Stimulated activated CD8-positive, alpha-beta memory T cell treated with anti-CD3 and anti-CD28 coated beads, Interleukin-7, amount 100 ng/mL, for 1 hour (primary cell): ENCODE measurements around the gene THADA.
"Not testable (repeated sequence)": the region's sequence is repeated elsewhere in the genome, so short reads cannot be mapped to it uniquely, and the experiment has no call there.

Experiments used
- DNase-seq, 2 donors: peaks; one replicate each; pipeline ENCODE4 v3.0.0-alpha.2; 2020; ENCODE audit warnings: low read depth in 2 of 2

THADA gene

DNA sequence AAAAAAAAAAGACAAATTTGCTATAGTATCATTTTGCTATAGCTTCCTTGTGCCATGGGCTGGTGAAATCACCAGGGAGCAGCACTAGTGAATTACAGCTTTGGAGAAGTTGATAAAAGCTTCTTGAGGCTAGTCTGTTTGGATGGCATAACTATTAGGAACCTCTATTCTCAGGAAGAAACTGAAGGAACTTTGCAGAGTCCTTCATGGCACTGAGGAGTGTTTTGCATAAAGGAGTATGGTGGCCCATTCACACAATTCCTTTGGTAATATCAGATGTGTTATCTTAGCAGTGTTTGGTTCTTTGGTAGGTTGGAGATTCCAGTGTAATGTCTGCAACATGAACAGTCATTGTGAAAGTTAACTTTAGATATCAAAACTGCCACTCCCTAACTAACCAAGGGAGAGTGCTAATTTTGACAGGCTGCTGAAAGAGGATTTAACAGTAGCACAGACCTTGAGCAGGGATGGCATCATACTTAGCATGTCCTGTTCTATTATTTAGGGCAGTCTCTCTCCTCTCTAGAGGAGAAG, 292.8 kb downstream of the THADA start:
- no peak for DNase-seq

DNA sequence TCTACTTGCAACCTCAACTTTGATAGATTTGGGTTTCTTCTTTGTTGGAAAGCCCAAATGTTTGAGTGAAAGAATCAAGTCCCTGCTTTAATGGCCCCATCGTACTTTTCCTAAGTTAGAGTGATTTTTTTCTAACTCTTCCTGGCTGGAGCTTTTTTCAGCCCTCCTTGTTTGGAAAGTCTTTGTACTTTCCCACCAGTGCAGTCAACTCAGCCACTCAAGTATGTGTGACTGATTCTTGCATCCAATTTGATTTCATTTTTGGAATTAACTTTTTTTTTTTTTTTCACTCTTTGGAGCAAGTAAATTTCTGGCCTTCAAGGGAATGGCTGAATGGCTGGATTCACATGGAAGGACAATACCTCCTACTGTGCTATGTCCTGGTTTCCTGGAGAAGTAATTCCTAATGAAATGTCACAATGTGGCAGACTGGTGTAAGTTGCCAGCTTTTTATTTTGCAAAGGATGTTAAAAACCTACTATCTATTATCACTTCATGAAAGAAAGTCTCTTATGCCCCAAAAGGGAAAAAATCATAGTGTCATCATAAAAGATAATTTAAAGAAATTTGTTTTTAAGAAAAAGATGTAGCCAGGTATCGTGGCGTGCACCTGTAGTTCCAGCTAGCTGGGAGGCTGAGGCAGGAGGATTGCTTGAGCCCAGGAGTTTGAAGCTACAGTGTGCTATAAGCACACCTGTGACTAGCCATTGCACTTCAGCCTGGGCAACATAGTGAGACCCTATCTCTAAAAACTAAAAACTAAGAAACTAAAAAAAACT, 293.5 kb downstream of the THADA start:
- DNase-seq, result no peak

DNA sequence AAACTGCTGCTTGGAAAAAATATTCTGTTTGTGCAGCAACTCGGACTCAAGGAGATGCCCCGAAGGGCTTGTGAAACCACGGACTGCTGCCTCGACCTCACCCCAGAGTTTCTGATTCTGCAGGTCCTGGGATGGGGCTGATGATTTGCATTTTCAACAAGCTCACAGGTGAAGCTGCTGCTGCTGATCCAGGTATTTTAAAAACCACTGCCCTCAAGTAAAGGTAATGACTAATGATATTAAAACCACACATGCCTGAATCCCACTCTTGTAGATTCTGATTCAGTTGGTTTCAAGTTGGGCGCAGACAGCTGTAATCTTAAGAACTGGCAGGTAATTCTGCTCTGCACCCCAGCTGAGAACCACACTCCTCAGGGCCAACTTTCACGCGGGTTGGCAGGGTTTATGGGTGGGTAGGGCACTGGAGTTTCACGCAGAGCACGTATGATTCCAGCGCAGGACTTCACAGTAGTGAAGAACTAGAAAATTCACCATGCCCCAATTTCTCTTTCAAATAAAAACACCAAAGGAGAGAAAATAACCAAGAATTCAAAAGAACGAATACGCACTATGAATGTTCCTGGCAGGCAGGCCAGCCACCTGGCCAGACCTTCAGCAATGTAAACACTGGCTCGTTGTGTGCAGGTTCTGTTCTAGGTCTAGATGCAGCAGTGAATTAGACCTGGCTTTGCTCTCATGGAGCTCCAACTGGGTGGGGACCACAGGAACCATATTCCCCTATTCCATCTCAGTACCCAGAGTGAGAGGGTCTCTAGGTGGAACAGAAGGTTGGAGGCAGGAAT, 294.9 kb downstream of the THADA start:
- no peak for DNase-seq

DNA sequence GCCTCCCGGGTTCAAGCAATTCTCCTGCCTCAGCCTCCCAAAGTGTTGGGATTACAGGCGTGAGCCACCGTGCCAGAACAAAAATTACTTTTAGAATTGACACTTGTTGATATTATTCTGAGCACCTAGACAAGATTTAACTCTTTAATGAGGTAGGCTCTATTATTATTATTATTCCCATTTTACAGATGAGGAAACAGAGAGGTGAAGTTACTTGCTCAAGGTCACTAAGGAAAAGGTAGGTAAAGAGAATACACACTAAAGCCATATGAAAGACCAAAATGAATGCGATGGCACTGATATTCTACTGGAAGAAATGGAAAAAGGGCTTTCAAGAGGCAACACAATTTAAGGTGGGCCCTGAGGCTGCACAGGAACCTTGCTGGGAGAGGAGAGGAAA, 295.6 kb downstream of the THADA start:
- DNase-seq, result no peak

DNA sequence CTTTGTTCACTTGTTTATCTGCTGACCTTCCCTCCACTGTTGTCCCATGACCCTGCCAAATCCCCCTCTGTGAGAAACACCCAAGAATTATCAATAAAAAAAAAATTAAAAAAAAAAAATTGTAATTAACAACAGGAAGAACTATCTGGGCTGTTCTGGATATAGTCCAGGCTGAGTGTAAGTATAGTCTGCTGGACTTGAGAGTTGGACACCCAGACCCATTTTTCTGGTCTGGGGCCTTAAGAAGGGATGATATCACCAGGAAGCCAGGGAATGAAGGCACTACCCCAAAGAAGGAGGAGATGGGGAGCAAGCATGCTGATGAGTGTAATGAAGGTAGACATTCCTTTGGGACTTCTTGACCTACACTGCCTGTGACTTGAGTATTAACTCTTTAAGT, 297.3 kb downstream of the THADA start:
- no peak for DNase-seq

DNA sequence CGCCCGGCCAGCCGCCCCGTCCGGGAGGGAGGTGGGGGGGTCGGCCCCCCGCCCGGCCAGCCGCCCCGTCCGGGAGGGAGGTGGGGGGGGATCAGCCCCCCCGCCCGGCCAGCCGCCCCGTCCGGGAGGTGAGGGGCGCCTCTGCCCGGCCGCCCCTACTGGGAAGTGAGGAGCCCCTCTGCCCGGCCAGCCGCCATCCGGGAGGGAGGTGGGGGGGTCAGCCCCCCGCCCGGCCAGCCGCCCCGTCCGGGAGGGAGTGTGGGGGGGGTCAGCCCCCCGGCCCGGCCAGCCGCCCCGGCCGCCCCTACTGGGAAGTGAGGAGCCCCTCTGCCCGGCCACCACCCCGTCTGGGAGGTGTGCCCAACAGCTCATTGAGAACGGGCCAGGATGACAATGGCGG, 298.1 kb downstream of the THADA start:
- DNase-seq, result not testable (repeated sequence)

DNA sequence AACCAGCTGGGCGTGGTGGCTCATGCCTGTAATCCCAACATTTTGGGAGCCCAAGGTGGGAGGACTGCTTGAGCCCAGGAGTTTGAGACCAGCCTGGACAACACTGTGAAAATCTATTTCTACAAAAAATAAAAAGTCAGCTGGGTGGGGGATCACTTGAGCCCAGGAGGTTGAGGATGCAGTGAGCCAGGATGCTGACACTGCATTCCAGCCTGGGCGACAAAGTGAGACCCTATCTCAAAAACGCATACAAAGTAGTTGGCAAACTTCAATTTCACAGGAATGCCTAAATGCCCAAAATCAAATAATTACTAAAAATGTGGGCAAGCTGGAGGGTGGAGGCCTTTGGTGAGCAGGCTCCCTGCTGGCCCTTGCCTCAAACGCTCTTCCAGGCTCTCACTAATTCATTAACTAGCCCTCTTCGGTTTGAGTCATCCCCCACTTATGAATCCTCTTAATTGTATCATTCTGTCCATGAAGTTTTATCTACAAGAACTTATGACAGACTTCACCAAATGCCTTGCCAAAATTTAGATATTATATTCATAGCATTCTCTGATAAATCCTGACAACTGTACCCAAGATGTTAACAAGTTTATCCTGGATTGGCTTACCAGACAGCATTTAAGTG, 300.8 kb downstream of the THADA start:
- DNase-seq, result no peak

DNA sequence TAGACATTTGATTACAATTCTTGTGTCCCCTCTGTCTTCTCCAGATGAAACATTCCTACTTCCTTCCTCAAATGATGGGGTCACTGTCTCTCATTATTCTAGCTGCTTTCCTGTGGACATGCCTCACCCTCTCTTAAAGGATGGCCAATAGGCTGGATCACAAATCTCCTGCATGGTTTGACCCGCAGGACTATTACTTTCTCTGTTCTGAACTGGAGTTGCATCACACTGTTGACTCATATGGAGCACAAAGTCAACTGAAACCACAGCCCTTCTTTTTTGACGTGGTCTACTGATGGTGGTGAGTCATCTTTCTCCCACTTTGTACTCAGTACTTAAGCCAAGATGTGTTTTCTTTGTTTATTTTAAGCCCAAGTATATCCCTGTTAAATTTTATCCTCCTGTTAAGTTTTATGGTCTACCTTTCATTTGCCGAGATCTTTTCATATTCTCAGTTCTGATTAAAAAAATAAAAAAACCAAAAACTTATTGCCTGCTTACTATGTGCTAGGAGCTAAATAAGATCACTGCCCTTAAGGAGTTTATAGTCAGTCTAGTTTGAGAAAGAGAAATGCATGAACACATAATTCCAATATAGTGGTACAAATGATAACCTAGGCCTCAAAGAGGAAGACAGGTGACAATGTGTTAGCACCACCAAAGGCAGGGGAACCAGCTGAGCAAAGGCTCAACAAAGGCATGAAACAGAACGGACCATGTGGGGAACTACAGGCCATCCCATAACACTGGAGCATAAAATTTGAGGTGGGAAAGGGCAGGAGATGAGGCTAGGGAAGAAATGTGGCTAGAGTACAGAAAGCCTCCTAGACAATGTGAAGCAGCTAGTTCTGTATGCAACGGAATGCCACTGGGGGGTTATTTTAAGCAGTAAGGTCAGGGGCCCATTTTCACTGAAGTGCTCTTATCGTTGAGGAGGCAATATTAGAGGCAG, 301.8 kb downstream of the THADA start:
- peak in 1 of 2 donors; percentile 4 for DNase-seq

DNA sequence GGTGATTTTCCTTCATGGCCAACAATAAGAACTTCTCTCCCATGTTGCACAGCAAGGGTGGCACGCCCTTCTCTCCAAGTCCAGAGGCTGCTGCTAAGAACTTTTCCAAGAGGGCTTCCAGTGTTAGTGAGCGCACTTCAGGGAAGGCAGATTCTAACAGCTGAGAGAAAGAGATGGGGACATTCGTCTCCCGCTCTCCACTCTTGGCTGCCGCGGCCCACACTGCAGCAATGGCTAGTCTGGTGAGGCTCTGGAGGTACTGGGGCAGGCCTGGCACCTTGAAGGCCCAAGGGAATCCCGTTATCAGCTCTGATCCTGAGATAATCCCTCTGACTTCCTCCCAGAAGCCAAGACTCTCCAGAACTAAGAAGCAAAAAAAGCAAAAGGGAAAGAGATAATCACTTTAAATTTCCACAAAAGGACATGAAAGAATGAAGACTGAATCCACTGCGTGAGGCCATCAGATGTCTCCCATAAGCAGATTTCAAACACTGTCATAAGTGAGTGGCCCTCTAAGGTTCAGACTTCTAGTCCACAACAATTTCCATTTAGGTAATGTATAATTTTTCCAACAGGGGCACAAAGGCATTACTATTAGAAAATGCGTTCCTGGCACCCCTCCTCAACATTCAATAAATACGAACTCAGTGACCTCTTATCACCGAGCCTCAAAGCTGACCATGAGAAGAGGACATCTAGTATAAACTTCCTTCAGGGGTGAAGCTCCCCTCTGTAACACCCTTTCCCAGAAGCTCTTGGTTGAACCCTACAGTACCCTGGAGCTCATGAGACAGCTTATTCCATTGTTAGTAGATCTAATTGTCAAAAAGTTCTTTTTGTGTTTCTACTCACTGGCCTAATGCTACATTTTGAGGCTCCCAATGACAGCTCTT, 302.7 kb downstream of the THADA start:
- no peak for DNase-seq

DNA sequence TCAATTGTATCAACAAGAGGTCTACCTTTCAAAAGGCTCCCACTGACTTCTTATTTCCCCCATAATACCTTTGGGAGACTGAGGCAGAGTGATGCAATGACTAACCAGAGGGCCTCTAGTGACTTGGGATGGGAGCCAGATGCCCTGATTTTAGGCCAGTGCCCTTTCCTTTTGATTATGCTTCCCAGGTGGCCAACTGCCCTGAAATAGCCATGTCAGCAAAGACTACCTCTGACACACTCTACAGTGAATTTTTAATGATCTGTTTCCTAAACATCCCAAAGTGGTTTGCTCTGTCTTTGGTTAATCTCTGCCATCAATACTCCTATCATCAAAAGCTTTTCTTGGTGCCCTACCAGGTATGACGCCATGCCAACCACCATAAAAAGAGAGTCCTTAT, 303.5 kb downstream of the THADA start:
- DNase-seq, result no peak

DNA sequence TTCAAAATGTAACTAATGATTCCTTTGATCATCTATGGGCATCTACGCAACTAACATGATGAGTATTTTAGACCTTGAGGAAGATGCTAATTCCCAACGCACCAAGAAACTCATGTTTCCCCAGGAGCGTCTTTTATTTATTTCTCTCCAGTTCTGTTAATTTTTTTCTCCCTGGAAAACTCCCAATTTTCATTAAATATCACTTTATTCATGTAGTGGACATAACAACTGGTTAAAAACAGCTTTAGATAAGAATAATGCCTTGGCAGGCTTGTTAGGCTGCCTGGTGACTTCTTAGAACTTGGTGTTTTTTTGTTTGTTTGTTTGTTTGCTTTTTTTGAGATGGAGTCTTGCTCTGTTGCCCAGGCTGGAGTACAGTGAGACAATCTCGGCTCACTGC, 306.5 kb downstream of the THADA start:
- DNase-seq, result no peak

DNA sequence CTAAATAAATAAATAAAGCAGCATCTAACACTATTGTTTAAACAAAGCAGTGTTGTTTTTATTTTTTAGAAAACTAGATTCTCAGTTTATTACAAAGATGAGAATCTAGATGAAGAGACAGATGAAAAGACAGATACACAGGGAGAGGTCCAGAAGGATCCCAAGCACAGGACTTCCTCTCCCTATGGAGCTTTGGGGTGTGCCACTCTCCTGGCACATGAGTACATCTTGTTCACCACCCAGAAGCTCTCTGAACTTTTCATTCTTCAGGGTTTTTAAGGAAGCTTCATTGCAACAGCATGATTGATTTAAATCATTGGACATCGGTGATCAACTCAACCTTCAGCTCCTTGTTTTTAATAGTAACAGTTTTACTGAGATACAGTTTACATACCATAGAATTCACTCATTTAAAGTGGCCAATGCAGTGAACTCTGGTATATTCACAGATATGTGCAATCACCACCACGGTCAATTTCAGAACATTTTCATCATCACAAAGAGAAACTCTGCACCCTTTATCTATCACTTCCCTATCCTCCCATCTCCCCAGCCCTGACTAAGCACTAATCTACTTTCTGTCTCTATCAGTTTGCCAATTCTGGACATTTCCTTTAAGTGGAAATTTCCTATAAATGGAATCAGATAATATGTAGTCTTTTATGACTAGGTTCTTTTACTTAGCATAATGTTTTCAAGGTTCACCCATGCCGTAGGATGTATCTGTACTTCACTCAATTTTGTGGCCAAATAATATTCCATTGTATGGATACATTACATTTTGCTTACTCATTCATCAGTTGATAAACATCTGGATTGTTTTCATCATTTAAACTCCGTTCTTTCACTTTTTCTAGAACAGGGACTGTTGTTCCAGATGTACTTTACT, 307.2 kb downstream of the THADA start:
- no peak for DNase-seq

GRCh38 chr2:43285987-43286386, 309.9 kb downstream of the THADA start:
- no peak for DNase-seq

- no peak for DNase-seq
These were observed 310.9 kb downstream of the THADA start for GRCh38 chr2:43284967-43285366.

DNA sequence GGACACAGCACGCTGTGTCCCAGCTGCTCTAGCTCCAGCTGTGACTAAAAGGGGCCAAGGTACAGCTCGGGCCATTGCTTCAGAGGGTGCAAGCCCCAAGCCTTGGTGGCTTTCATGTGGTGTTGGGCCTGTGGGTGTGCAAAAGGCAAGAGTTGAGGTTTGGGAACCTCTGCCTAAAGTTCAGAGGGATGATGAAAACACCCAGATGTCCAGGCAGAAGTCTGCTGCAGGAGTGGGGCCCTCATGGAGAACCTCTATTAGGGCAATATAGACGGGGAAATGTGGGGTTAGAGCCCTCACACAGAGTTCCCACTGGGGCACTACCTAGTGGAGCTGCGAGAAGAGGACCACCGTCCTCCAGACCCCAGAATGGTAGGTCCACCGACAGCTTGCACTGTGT, 311.5 kb downstream of the THADA start:
- not testable (repeated sequence) for DNase-seq

DNA sequence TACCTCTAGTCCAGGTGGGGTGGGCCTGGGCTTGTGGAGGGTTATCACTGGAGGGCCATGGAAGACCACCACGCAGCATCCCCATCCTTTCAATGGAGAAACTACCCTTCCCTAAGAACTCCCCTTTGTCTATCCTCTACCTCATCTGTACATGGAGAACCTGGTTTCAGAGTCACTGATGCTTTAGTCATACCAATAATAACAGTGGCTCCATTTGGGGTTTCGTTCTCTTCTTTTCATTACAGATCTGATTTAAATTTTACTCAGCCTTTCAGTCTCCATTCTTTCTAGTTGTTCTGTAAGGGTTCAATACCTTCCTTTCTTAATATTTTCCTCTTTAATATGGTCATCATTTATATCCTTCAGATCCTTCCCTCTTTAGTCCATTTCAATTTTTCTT, 314.8 kb downstream of the THADA start:
- no peak for DNase-seq

DNA sequence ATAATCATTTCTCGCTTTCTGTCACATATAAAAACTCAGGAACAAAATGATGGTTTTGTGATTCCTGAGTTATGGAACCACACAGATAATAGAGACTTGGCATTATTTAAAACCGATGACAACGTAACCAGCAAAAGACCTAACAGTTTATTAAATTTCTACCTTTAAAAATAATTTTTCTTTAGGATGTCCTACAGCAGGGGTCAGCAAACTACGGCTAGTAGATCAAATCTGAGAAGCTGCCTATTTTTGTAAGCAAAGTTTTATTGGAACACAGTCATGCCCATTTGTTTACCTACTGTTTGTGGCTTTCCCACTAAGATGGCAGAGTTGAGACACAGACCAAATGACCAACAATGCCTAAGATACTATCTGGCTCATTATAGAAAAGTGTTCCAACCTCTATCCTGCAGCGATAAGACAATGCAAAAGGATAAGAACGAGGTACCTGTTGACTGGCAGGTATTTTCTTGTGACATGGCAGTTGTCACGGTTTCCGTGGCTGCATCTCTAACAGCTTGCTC, 316.5 kb downstream of the THADA start:
- DNase-seq, result no peak

DNA sequence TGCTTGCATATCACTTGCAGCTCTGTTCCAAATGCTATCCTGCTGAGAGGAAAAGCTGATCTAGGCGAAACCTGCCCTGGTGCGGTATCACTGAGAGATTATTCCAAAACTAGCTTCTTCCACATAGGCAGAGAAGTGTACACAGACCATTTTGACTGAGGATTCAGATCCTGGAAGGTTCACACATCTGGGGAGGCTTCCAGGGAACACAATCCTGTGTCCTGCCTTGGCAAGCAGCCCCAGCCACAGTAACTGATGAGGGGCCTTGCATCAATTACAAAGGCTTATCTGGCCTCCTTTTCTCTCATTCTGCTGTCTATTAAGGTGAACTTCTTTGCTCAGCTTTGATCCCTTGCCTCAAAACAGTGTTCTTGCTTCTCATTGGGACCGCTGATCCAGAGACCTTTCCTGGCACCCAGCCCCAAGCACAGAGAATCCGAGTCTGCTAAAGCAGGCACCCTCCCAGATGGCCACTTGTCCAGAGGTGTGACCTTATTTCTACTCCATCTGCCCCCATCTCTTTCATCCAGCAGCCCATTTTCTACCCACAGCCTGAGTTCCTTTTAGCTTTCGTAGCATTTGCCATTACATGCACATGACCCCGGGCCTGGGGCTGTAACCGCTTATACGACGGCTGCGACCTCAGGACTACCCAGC, 317.1 kb downstream of the THADA start:
- no peak for DNase-seq
